ENCODE measurements around the gene RAI1. TPM values are rescaled to one million over a fixed set of nuclear protein-coding genes. Genes with fewer than 3 reads are reported as not detected.

RAI1 gene
- total and polyA plus RNA-seq, 2 of the 8 experiments (the other 6 are each of a cell fraction or from before 2014, with no cell fraction given), result 0.39 to 1.2 TPM

DNA sequence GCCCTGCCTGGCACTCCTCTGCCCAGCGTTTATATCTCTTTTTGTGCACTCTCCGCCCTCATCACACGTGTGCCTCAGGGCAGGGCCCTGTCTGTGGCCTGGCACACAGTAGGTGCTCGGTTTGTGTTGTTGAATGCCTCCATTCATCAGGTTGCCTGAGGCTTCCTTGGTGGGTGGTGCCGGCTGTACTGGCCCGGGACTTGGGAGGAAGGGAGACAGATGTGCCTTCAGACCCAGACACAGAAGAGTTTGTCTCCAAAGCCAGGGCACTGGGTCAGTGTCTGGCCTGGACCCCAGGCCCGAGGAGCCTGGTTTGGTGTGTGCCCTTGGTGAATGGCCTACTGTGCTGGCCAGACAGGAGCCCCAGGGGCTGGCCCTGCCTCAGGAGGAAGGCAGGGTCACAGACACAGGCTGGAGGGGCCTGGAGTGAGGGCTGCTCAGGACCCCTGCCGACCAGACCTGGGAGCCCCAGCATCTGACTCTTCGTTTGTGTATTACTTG is 71.6 kb downstream of the RAI1 start:
- ChIA-PET POLR2A (ENCODE audit: partially characterized antibody) (no interaction called here), CTCF (ENCODE audit: partially characterized antibody) (interaction anchor here (0.6 to 0.9 kb wide), 3 partner anchors 12 to 26 kb away, joined by 3 to 5 read pairs (median 3); no protein-coding TSS in a partner anchor)
- peak overlapping the region; percentile 99 for H3K4ac ChIP-seq (replicated peaks; ENCODE audit: insufficient read length, low read depth, low read length)
- H3K14ac ChIP-seq (ENCODE audit: insufficient read length), result no peak overlapping the region
- no peaks in the 10 kb centered on the region for H3K79me2 ChIP-seq (ENCODE audit: control insufficient read depth in 1 of 2, insufficient read depth in 2 of 2, low read length in 2 of 2)
- H3K18ac ChIP-seq (ENCODE audit: extremely low read depth, low read length), result peak overlapping the region; percentile 75
- no peaks in the 10 kb centered on the region for H3K79me1 ChIP-seq (ENCODE audit: low read depth, low read length)
- H3K36me3 ChIP-seq (ENCODE audit: control insufficient read depth in 2 of 4, insufficient read depth in 4 of 4, low read length in 3 of 4), result no peaks in the 10 kb centered on the region
- H3K4me2 ChIP-seq (ENCODE audit: insufficient read depth in 1 of 2, low read depth in 2 of 2, low read length in 2 of 2), result peak overlapping the region; percentile 32 to 44; a peak in 3 of 4 replicates
- H4K20me1 ChIP-seq (replicated peaks in 1 of 2; ENCODE audit: control insufficient read depth in 1 of 2, insufficient read depth in 2 of 2, low read length in 2 of 2), result no peaks in the 10 kb centered on the region
- H2AFZ ChIP-seq (ENCODE audit: low read length), result no peak overlapping the region
- H2BK20ac ChIP-seq (ENCODE audit: low read length), result no peak overlapping the region
- peak overlapping the region; percentile 71; the same call in 1 of the 2 replicates for H2BK5ac ChIP-seq (ENCODE audit: low read depth, low read length)
- no peak for DNase-seq (ENCODE audit: low read depth in 1 of 2, low spot score in 2 of 2)
- no peak overlapping the region for H2BK120ac ChIP-seq (replicated peaks; ENCODE audit: low read depth, low read length)
- no peaks in the 10 kb centered on the region for H3K27me3 ChIP-seq (replicated peaks in 1 of 4; ENCODE audit: control insufficient read depth in 3 of 4, extremely low read depth in 1 of 4, insufficient read depth in 3 of 4, low read length in 3 of 4)
- H2BK12ac ChIP-seq (ENCODE audit: low read depth, low read length), result peak overlapping the region; percentile 96; the same call in 1 of the 2 replicates
- peak overlapping the region; percentile 54; the same call in 1 of the 2 replicates for H2AK5ac ChIP-seq (ENCODE audit: low read depth, low read length)
- peak overlapping the region; percentile 60 for H4K8ac ChIP-seq (ENCODE audit: extremely low read depth, insufficient read depth, low read length)
- H3K56ac ChIP-seq (replicated peaks; ENCODE audit: insufficient read length, low read depth, low read length), result no peak overlapping the region
- H3K23me2 ChIP-seq (ENCODE audit: low read depth, low read length), result no peaks in the 10 kb centered on the region
- peak overlapping the region; percentile 61 for H4K91ac ChIP-seq (replicated peaks; ENCODE audit: insufficient read length, low read length)
- peaks cover 5 to 34% (median 21%) of the 10 kb centered on the region in 4 experiments for H3K4me1 ChIP-seq (replicated peaks in 1 of 4; ENCODE audit: control insufficient read depth in 3 of 4, insufficient read depth in 4 of 4, low read length in 3 of 4)
- H4K5ac ChIP-seq (ENCODE audit: insufficient read length, low read depth, low read length), result peak overlapping the region; percentile 61
- H3K9me3 ChIP-seq (ENCODE audit: insufficient read depth in 2 of 2, low read depth in 1 of 2, low read length in 1 of 2), result no peaks in the 10 kb centered on the region
- peak overlapping the region; percentile 39; the same call in 1 of the 2 replicates for H3K27ac ChIP-seq (ENCODE audit: low read depth, low read length)
- H3K23ac ChIP-seq (ENCODE audit: insufficient read length), result no peak overlapping the region
- no peak for FAIRE-seq
- 82% methylated on average over 9 of the region's 9 CpGs; no CpG with 5 or more reads in 1 of the 2 experiments for WGBS, 2 experiments (ENCODE audit: extremely low coverage in 1 of 2, insufficient coverage in 1 of 2, insufficient read length in 1 of 2, insufficient replicate concordance in 2 of 2, low coverage in 1 of 2, low lambda C conversion rate in 2 of 2, missing lambda C conversion rate in 1 of 2)
- H2BK15ac ChIP-seq (ENCODE audit: low read length), result peak overlapping the region; percentile 55; the same call in 1 of the 2 replicates
- H3K4me3 ChIP-seq (ENCODE audit: extremely low read depth in 1 of 4, insufficient read depth in 2 of 4, low read depth in 3 of 4, low read length in 4 of 4), result peak overlapping the region in 2 of 4 experiments; percentile 27 to 45; a peak in 4 of 8 replicates
- no peak overlapping the region for H3K9ac ChIP-seq (replicated peaks in 1 of 4; ENCODE audit: extremely low read depth in 1 of 4, low read depth in 3 of 4, low read length in 3 of 4)
- no peak for TF ChIP-seq ZNF274 (IDR thresholded peaks at IDR 0.05; ENCODE audit: borderline replicate concordance, extremely low read depth, low read length)
- peak; percentile 58; the same call in 1 of the 2 replicates for TF ChIP-seq KDM1A (IDR thresholded peaks at IDR 0.05; ENCODE audit: borderline replicate concordance, low read length)
- no peak for TF ChIP-seq EZH2 (IDR thresholded peaks at IDR 0.05; ENCODE audit: low read depth, low read length, severe bottlenecking)
- TF ChIP-seq TEAD4 (IDR thresholded peaks at IDR 0.05; ENCODE audit: low read depth, low read length), result no peak
- TF ChIP-seq SIN3A (conservative IDR thresholded peaks at IDR 0.05 in 1 of 2, IDR thresholded peaks at IDR 0.05 in 1 of 2; ENCODE audit: low read depth in 1 of 2, low read length in 2 of 2), result no peak

All from H1 (cell line).